Sciatic nerve (tissue), 2 donors: ENCODE results near the gene DIPK2A. TPM values are rescaled to one million over a fixed set of nuclear protein-coding genes. Genes with fewer than 3 reads are reported as not detected.

Experiments
- ATAC-seq: fragments of 200-7000 bp; cut with Tn5 transposase; one replicate; pipeline ENCODE4 v1.9.1; 2020; ENCODE audit warnings: mild to moderate bottlenecking, moderate library complexity
- DNase-seq: peaks from one replicate; pipeline ENCODE4 v3.0.0-alpha.2; 2020; ENCODE audit warnings: low spot score
- intact Hi-C: fragments of 100-400 bp; cut with DNase I; formaldehyde crosslinking; loops from one replicate; pipeline ENCODE4 v1.14.2; 2022
- total RNA-seq: library from RNA; stranded (reverse); fragmentation: NEBNext Ultra II Directional; extraction: Animal tissue kit (Norgen Biotek cat#: 25700); gene quantifications from one replicate; pipeline ENCODE4 v1.2.1, GENCODE V29; 2021
- donor health status: DM: no; HTN: no; CAD: no.
- donor health status: DM: no; HTN: no; CAD: no.

DIPK2A gene, protein sequence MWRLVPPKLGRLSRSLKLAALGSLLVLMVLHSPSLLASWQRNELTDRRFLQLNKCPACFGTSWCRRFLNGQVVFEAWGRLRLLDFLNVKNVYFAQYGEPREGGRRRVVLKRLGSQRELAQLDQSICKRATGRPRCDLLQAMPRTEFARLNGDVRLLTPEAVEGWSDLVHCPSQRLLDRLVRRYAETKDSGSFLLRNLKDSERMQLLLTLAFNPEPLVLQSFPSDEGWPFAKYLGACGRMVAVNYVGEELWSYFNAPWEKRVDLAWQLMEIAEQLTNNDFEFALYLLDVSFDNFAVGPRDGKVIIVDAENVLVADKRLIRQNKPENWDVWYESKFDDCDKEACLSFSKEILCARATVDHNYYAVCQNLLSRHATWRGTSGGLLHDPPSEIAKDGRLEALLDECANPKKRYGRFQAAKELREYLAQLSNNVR
- total RNA-seq = 20.5 TPM

DNA sequence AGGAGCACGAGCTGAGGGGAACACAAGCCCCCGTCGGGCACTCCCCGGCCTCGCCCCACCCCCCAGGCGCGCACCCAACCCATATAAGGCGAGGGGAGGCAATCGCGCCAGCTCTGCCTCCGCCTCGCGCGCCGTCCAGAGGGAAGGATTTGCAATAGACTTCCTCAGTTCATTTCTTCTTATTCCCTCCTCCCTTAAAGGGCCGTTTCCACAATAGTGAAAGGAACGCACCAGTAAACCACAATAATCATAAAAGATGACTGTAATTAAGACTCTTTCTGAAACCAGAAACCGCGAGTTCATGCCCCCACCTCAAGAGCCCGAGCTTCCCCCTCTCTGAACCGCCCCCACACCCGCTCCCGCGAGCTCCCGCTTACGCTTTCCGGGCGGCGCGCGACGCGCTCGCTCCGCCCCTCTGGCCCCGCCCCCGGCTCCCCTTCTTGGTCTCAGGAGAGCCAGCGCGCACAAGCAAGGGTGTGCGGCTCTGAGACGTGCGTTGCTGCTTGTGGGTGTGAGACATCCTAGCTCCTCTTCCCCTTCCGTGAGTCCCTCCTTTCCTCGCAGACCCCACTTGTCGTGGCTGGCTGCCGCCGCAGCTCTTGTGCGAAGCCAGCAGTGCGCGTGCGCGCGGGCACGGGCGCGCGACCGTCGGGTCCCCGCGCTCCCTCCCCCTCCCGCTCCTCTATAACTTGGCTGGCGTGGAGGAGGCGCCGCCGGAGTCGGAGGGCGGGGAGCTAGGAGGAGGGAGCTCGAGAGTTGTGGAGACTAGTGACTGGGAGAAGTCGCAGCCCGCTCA is at the start of gene DIPK2A:
DIPK2A (plus strand) TSS at position 465 of the 796 bp plus-strand sequence. CDS start 510 bp downstream, outside the sequence.
- intact Hi-C loops = no loop called here
- DNase-seq (peak; percentile 97), ATAC-seq (peak; percentile 95)

DNA sequence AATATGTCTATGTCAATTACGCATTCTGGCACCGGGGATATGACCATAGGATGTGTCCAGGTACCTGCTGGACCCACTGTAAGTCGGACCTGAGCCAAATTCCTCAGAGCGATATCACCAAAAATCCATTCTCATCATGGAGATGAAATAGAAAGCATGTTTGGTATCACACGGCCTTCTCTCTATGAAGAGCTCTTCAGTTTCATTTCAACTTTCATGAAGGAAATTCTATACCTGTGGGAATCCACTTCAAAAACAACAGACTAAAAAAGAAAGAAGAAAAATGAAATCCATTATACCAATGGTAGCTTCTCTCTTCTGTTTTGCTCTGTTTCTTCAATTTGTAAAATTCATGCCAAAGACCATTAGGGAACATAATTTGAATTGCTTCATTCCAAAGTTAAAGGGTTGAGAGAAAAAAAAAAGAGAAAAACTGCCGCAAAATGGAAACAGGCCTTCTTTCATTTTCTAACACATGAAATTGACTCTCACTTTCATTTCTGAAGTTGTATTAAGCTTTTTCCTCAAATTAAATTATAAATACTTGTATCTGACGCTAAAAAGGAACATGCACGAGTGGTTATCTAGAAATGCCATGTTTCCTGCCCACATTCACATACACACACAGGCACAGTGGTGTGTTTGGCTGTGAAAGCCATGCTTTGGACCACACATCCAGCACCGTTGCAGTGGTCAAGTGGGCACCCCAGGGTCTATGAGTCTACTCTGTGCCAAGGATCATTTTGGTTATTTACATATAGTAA is 46.9 kb upstream of the DIPK2A start:
- no peak for ATAC-seq
- no peak for DNase-seq
- intact Hi-C loops = no loop called here

DNA sequence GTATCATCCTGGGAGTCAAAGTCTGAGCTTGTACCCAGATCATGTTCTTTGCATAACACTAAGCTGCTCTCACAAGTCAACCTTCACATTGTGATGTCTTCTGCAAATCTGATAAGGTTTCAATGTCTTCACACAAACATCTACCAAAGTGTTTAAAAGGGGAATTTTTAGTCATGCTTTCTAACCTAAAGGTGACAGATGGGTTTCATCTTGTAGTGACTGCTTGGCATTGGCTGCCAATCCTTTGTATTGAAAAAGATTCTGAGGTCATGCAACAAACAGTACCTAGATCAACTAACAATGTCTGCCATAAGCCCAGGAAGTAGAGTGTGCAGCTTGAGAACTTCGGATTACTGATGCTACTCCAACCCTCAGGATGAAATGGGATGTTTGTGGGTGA is 43.6 kb upstream of the DIPK2A start:
- intact Hi-C loops = no loop called here
- no peak for DNase-seq
- no peak for ATAC-seq

- intact Hi-C loops = no loop called here
- ATAC-seq (no peak), DNase-seq (no peak)
Observed at GRCh38 chr3:143928541-143929255, 42.9 kb upstream of the DIPK2A start.

DNA sequence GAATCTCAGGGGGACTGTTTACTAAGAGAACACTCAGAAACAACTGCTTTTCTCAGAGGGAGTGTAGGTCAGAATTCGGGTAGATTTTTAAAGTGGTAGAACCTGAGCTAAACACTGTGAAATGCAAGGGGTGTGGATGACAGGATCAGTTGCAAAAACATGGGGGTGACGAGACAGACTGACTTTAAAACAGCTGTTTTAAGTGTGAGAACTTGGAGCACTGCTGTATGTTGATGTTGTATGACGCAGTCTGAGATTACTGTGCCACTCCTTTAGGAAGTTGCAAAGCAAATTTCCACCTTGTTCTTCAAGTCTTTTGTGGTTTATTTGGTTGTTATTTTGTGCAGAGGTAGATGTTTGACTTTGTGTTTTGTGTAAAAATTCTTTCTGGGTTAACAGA is 36.8 kb upstream of the DIPK2A start:
- DNase-seq (no peak), ATAC-seq (no peak)
- intact Hi-C loops = no loop called here

GRCh38 chr3:143935678-143936077 is 35.9 kb upstream of the DIPK2A start:
- no peak for DNase-seq
- intact Hi-C loops = no loop called here
- no peak for ATAC-seq

- intact Hi-C loops = no loop called here
- DNase-seq (no peak), ATAC-seq (no peak)
Observed at GRCh38 chr3:143950810-143951209, 20.8 kb upstream of the DIPK2A start.

- intact Hi-C loops = no loop called here
- DNase-seq (no peak), ATAC-seq (peak; percentile 39)
Observed at GRCh38 chr3:143951351-143951971, 20.2 kb upstream of the DIPK2A start.

DNA sequence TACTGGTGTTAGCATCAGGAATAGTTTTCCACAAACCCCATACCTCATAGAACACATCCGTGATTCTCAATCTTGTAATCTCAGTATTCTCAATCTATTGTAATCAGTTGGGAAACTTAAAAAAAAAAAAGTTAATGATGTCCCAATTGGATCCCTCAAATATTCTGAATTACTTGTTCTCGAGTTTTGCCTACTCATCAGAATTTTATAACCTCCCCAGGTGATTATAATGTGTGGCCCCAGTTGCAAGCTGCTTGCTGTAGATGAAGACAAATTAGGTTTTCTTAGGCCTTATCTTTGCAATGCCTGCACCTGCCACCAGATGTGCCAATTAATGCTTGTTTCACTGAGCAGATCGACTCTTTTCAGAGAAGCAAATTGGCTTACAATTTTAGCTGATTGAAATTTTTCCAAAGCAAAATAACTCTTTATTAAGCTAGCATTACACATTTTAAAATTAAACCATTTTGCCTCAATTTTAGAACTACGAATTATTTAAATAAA is 19.0 kb upstream of the DIPK2A start:
- intact Hi-C loops = no loop called here
- no peak for ATAC-seq
- DNase-seq = no peak

DNA sequence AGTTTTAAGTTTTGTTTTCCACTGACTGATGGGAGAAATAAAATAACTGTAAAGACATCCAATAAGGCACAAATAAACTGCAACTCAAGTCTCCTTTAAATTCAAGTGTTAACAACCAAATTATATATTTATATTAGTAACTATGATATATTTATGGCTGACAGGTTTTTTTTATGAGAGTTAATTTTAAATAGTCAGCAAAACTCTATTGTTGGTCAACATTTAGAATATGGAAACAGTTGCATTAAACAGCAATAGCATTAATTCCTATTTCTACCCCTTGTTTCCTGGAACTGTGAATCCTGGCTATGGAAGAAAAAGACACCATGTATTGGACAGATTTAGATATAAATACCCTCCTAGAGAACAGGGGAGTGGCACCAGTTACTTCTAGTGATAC is 16.5 kb upstream of the DIPK2A start:
- ATAC-seq (no peak), DNase-seq (no peak)
- intact Hi-C loops = no loop called here

DNA sequence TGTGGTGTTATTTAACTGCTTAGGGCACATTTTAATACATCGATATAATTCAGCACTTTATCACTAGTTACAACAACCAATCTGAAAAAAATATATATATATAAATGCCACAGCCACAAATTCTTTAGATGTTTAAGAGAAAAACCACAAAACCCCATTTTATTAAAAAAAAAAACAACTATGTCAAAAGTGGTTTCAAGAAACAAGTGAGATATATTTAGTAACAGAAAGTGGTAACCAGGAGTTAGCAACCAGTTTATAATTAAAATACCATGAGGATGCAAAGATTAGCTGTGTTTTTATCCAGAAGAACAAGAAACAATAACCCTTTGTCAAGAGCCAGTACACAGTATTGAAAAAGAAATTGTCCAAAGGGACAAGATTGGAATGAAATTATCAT is 14.8 kb upstream of the DIPK2A start:
- DNase-seq = no peak
- intact Hi-C loops = no loop called here
- ATAC-seq = no peak

DNA sequence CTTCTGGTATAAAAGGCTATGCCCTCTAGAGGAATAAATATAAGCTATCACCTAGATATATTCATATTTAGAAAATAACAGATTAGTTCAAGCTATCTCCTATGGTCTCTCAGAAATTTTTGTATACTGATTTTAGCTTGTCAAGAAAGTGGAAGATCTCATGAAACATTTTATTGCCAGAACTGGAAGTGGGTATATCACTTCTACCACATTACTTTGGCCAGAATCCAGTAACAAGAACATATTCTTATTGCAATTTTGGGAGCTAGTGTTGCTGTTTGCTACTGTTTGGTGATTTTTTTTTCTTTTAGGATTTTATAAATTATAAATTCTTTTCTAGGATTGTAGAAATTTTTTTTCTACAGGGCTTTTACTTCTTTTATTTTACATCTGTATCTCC is 14.2 kb upstream of the DIPK2A start:
- ATAC-seq = no peak

GRCh38 chr3:143958966-143959365 is 12.7 kb upstream of the DIPK2A start:
- ATAC-seq (no peak), DNase-seq (no peak)
- intact Hi-C loops = no loop called here

More for the DNA sequence above, 14.2 kb upstream of the DIPK2A start:
- intact Hi-C loops = no loop called here
- no peak for DNase-seq

DNA sequence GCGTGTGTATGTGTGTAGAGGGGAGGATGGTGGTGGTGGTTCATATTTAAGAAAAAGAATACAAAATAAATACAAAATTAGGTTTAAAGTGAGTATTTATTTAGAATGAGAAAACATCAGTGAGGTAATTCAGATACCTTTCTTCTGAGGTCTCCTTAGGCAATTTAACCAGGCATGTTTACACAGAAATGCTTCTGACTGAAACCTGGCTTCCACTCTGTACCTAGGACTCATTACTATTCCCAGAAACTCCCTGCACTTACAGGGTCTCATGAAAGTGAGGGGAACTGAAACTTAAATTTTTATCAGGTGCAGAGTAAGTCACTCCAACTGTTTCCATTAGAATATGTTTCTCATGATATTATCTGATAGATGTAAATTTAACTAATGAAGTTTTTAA is 10.3 kb upstream of the DIPK2A start:
- DNase-seq (no peak), ATAC-seq (no peak)
- intact Hi-C loops = no loop called here

DNA sequence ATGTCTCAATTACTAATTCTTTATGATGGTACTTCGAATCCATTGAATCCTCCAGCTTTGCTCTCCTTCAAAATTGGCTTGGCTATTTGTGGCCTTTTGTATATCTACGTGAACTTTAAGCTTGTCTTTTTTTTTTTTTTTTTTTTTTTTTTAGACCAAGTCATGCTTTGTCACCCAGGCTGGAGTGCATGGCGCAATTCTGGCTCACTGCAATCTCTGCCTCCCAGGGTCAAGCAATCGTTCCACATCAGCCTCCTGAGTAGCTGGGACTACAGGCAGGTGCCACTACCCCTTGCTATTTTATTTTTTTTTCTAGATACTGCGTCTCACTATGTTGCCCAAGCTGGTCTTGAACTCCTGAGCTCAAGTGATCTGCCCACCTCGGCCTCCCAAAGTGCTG is 7.7 kb upstream of the DIPK2A start:
- ATAC-seq = no peak
- DNase-seq = no peak
- intact Hi-C loops = no loop called here

DNA sequence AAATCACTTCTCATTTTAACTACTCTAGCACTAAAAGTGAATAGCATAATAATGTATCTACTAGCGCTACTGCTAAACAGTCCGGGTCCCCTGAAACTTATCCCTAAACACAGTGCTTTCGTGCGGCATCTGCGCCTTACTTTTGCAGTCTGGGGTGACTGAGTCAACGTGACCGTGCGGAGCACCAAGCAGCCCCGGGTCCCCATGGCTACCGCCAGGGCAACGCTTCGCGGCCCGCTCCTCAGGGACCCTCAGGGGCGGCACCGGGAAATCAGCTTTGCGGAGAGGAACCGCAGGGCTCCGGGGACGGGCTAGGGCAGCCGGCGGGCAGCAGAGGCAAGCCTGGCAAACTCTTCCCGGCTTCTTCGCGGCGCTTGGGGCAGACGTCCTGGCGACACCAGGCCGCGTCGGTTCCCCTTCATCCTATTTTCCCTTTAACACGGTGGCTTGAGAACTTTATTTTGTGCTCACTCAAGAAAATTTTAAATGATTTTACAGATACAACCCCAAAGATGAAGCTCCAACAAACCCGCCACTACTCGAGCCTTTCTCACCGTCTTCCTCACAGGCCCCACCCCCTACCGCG is 757 bp upstream of the DIPK2A start:
- intact Hi-C loops = no loop called here
- peak; percentile 28 for ATAC-seq
- DNase-seq = peak; percentile 80

GRCh38 chr3:143972155-143972504 is 507 bp downstream of the DIPK2A start:
- DNase-seq (no peak), ATAC-seq (no peak)
- intact Hi-C loops = no loop called here
